ENCODE data around the gene IFNGR1.
"Not testable (repeated sequence)": the region's sequence is repeated elsewhere in the genome, so short reads cannot be mapped to it uniquely, and the experiment has no call there.

IFNGR1 gene

DNA sequence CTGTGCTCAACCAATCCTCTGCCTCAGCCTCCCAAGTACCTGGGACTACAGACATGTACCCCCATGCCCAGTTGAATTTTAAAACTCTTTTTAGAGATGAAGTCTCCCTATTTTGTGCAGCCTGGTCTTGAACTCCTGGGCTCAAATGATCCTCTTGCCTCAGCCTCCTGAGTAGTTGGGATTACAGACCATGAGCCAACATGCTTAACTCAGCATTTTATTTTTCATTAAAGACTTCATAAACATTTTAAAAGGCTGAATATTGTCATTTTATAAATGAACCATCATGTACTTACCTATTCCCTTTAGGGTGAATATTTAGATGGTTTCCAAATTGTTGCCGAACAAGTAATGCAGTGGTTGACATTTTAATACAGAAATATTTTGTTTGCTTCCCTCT lies 16.5 kb upstream of the IFNGR1 start:
- no peak for DNase-seq

DNA sequence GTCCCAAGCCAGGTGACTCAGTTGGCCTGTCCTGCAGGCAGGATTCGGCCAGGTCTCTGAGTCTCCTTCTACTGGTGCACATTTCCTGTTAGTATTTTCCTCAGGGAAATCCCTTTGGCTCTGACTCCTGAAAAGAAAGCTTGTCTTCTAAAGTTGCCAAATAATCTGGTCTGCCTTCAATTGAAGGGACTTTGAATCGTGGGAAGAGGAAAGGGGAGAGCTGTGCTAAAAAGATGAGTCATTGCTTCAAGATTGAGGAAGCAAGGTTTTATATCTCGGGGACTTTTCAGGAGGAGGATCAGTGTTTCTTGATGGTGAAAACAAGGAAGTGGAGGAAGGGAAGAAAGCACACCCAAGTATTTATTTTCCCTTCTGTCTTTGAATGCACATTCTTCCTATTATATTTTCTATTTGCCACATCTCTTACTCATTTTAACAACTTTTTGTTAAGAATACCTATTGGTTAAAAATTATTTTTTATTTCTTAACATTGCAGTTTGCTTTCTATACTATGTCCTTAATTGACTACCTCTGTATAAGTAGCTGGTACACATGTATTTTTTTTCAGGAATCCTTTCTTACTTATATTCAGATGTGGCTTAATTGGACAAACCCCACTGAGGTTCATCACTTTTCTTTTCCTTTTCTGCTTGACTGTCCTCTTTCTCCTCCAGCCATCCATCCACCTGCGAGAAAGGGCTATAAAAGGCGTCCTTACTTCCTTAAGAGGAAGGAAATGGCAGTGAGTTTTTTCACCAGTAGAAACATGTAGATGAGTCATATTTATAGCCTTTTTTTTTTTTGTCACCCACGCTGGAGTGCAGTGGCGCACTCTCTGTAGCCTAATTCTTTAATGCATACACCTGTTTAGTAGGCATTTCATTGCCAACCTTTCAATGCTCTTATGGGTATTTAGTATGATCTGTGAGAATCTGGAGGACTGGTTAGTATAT lies 15.0 kb upstream of the IFNGR1 start:
- DNase-seq: no peak

DNA sequence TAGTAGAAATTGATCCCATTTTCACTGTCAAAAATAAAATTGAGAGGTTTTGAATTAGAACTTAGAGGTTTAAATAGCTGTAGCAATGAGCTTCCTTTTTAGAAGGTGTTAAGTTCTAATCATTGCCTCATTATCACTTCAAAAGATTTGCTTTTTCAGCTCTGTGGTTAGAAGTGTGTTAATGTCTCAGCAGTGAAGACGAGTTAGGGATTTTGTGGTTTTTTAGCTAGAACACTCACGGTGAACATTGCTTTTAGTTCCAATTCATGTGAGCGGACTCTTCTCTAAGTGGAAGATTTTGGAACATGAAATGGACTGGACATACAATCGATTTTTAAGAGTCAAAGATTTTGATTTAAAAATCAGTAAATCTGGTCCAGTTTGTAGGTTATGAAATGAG lies 12.7 kb upstream of the IFNGR1 start:
- no peak for DNase-seq

DNA sequence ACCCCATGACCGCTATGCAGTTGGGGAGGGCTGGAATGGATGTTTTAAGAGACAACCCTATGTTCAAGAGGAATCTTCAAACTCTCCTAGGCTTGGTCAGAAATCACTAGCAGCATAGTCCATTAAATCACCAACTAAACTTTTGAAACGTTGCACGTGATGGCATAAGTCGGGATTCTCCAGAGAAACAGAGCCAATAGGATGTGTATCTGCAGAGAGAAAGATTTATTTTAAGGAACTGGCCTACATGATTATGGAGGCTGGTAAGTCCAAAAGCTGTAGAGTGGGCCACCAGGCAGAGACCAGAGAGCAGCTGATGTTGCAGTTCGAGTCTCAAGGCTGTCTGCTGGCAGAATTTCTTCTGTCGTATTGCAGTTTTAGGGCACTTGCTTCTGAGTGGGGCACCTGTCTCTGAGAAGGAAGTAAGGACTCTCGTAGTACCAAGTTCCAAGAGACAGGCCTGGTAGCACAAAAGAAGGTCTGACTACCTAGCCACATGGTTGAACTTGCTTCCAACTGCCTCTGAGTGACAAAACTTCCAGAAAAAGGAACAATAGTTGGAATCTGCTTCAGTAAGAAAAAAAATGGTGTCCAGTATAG lies 11.9 kb upstream of the IFNGR1 start:
- no peak for DNase-seq

DNA sequence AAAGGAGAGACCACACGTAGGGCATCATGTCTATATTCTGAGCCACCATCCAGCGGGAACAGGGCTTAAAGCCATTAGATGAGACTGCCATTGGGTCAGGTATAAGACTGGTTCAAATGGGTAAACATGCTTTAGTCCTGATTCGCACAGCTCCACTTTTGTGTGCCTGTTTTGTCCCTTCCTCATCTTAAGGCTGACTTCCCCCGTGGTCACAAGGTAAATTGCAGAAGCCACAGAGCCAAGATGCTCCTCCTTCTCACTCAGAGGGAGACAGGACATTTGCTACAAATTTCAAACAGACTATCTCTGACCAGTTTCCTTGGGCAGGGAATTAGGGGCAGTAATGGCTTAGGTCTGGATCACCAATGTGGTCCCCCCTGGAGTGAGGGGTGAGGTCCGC lies 11.4 kb upstream of the IFNGR1 start:
- no peak for DNase-seq

DNA sequence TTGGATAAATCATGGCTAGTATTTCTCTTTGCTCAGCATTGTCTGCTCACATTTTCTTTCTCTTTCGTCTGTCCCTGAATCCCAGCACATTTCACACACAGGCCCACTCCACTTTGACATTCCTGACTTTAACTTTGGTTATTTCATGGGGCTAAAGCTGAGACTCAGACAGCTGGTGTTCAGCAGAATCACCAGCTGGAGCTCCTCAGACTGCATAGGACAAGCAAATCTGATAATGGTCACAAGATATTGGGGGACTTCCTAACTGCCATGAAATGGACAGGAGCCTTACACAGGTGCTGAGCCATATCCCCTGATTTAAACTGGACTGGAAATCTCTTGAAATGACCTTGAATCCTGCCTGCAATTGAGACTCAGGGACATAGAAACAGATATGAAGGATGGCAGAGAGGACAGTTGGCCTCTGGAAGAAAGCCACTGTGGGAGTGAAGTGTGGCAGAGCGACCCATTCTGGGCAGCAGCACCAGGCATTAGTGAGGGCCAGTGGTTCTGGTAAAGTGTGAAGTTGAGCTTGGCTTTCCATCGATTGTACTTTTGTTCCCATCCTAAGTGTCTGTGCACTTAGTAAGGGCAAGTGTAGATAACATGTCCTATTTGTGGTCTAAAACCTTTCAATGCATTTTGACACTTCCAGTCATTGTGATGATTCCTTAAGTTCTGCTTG lies 10.0 kb upstream of the IFNGR1 start:
- DNase-seq: no peak

DNA sequence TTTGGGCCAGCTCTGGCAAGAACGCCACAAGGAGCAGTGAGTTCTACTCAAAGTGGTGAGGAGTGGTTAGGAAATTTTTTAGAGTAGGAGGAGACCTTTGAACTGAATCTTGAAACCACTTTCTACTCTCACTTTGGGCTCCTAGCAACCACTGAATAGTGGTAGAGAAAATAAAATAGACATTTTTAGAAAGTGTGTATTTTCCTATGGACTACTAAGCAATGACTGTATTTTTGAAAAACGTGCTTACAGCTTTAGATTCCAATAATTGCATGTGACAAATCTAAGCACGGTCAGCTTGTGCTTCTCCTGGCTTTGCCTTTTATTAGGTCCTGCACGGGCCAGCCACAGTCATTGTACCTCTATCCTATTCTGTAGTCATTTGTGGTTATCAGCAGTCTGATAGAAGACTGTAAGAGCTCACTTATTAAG lies 8.7 kb upstream of the IFNGR1 start:
- DNase-seq: no peak

DNA sequence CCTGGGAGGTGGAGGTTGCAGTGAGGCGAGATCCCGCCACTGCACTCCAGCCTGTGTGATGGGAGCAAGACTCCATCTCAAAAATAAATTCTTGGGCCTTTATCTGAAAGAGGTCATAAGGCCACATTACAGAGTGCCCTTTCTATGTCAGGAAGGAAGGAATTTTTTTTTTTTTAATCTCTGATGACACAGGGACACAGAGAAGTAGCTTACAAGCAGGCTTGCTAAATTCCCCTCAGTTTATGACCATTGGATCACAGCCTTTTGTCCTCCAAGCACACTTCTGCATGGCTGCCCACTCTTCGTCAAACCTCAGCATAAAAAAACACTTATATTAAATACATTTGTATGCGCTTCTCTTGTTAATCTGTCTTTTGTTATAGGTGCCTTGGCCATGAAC lies 7.5 kb upstream of the IFNGR1 start:
- DNase-seq: no peak

DNA sequence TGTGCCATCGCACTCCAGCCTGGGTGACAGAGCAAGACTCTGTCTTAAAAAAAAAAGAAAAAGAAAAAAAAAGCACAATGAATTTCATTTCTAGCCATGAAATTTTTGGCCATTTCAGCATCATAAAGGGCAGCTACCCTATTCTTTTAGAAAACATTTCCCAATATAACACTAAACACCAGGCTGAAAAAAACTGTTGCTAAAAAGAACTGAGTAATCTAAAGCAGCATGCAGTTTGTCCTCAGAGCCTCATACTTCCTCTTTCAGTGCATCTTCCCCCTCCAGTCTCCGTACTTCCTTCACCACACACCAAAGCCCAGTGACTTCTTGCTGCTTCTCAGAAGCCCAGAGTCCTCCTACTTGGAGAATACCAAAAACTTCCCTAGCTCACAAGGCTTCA lies 5.6 kb upstream of the IFNGR1 start:
- no peak for DNase-seq

DNA sequence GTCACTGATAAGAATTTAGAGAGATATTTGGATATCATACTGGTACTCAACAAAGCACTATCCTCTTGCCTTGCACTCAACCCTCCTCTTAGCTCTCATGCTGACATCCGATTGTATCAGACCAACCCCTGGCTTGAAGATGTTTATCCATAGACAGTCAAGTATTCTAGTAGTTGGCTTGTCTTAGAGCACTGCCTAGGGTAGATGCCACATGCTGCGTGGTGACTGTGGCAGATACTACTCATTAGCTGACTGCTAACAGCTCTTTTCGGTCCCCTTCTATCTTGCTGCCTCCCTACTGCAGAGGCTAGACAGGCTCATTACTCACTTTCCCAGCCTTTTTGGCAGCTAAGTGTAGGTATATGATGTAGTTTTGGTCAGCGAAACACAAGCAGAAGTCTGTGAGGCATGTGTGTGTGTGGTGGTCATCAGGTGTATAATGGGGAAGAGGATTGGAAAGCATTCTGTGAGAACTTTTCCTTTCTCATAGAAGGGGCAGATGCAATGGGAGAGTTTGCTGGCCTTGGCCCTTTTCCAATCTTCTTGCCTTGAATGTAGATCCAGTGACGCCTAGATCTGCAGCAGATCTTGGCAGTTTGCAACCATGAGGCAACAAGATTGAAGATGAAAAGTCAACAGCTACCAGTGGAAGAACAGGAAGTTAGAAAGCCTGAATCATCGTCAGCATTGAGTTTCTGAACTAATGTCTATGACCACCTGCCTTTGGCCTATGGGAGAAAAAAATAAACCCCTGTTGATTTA lies 4.4 kb upstream of the IFNGR1 start:
- no peak for DNase-seq

DNA sequence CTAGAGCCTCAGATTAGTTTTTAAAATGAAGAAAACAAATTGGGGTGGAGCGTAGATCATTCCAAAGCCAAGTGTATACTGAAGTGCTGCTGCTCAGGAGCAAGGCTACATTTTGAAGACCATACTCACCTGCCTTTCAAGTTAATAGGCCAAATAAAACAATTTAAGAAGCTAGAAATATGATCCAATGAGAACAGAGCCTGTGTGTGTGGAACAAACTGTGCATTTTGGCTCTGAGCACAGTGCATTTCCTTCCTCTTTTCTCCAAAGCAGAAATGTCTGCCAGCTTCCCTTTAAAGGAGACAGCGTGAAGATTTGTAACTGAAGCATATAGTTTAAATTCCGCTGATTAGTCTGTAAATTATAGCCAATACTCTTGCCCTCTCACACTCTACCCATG lies 3.2 kb upstream of the IFNGR1 start:
- no peak for DNase-seq

DNA sequence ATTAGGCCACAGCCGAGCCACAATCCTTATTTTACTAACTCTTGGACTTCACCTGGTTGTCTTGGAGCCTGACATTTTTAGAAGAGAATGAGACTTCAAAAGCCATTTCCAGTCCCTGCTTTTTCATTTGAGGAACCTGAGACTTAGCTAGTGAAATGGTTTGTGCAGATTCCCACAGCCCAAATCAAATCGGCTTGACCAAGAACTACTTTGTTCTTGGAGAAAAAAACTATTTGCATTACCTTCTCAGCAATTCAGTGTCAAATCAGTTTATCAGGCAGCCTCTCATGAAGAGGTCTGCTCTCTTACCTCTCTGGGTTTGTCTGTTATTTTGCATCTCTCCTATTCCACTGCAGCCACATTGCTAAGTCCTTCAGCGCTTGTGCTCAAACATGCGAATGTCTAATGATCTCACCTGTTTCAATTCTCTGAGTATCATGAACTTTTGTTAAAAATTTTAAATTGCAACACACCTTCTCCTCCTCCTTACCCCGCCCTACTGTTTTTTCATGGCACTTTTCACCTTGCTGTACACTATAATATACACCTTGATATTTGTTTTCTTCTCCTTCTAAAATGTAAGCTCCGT lies 573 bp upstream of the IFNGR1 start:
- DNase-seq: no peak

DNA sequence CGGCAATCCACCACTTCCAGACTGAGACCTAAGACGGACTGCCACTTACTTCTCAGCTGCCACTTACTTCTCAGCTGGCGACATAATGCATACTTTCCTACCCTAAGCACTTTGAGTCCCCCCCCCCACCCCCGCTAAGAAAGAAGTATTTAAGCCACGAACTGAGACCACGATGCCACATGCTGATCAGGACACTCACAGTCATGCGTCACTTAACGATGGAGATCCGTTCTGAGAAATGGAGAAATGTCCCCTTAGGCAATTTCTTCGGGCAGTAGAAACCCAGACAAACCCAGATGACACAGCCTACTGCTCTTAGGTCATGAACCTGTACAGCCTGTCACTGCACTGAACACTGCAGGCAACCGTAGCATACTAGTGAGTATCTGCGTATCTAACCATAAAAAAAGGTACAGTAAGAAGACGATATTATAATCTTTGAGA lies 690 bp downstream of the IFNGR1 start:
- peak; percentile 44 for DNase-seq

DNA sequence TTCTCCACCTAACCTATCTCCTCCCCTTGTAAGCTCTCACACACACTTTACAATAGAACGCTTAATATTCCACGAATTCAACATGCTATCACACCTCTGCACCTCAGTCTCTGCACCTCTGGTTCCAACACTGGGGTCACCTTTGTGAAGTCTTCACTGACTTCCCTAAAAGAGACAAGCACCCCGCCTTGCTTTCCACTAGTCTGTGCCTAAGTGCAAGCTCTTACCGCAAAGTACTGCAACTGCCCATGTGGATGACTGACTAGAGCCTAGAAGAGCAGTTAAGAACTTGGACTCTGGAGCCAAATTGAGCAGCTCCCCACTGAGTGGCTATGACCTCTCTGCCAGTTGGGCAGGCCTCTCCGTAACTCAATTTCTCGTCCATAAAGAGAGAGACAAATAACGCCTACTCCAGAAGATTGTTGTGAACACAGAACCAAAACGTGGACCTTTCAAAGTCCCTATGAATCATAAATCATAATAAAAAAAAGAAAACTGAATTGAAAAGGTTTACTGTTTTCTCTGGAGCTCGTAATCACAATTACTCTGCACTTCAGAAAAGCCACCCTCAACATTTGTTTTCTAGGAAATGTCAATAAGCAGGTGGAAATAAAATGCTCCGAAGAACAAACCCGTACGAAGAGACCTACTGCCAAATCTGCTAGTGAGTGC lies 1.2 kb downstream of the IFNGR1 start:
- DNase-seq: no peak

DNA sequence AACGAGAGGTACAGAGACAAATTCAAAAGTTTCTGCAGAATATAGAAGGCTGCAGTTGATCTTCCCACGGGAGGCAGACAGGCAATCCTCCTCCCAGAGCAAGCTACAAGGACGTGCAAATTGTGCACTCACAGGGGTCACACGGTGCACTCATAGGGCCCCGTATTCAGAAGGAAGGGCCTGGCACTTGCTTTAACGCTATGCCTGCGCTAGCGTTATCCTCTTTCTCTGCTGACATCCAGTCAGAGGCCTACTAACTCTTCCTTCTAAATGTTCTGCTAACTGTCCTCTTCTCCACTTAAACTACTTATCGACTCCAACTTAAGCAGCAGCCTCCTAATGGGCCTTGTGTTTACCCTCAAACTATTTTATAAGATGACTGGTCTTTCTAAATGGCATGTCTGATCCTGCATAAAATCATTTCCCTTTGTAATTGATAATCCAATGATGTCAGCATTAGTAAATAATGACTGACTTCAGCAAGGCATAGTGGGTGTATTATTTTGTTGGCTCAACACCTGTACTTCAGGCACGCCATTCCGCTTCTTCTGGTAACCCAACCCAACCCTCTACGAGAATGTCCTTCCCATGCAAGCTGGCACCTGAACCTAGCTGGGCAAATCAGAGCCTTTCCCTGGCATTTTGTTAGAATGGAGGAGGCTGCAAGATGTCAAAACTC lies 2.2 kb downstream of the IFNGR1 start:
- no peak for DNase-seq

DNA sequence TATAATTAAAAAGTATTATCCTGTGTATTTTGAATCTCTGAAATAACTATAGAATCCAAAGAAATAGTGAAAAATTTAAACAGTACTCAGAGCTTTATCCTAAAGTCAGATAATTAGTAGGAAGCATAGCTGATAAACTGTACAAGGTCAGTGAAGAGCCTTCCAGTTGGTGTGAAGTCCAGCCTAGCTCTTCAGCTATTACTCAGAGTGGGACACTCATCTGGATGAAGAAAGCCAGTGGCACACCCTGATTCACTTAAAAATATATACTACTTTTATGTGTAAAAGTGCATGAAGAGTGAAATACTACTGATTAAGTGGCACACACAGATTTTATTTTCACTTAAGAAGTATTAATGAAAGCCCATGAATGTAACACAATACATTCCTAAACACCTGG lies 3.1 kb downstream of the IFNGR1 start:
- DNase-seq: no peak

DNA sequence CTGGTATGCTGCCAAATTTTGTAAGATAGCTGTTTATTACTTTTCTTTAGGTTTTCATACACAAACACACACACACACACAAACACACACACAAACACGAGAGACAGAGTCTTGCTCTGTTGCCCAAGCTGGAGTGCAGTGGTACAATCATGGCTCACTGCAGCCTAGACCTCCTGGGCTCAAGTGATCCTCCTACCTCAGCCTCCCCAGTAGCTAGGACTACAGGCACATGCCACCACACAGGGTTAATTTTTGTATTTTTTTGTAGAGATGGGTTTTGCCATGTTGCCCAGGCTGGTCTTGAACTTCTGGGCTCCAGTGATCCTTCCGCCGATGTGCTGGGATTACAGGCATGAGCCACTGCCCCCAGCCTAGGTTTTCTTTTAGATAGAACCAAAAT lies 3.6 kb downstream of the IFNGR1 start:
- not testable (repeated sequence) for DNase-seq

DNA sequence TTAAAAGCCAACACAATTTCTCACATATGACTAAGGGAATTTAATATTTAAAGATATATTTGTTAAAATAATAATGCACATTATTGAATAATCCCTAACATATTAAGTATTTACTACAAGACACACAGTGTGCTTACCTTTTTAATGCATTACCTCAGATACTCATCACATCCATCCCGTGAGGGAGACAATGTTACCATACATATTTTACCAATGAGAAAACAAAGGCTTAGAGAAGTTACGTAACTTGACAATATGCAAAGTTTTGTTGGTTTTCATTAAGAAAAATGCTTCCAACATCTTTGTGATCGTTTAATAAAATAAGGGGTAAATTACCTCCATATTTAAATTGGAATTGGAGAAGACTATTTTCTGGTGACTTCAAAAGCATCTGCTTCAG lies 4.3 kb downstream of the IFNGR1 start:
- no peak for DNase-seq

DNA sequence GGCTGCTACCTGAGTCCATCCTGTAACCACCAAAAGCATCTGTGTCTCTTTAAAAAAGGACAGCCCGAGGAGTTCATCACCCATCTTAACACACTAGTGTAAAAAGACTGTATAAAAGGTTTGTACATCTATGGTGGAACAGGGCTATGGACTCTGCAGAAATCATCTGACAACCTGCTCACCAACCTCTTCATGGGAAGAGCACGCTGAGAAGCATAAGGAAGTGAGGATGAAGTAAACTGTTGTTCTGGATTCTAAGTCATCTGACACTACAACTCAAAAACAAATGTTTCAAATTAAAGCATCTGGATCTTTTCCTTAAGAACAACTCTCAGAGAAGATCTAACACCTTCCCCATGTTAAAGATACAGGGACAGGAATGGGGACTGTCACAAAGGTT lies 5.4 kb downstream of the IFNGR1 start:
- DNase-seq: no peak

DNA sequence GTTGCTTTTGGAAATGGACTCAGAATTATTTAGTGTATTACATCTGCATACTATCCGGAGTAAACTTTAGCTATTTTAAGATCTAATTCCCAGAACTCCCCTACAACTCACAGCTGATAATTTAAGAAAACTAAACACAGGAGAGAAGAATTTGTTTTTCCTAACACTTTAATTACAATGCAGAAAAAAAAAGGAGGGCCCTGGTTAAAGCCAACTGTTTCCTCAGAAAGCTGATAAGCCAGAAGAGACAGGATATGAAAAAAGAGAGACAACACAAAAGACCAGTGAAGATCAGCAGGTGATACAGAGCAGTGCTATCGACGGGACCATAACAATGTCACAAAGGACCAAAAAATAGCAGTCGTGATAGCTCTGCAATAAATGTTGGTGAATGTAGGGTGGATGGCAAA lies 5.8 kb downstream of the IFNGR1 start:
- DNase-seq: no peak

DNA sequence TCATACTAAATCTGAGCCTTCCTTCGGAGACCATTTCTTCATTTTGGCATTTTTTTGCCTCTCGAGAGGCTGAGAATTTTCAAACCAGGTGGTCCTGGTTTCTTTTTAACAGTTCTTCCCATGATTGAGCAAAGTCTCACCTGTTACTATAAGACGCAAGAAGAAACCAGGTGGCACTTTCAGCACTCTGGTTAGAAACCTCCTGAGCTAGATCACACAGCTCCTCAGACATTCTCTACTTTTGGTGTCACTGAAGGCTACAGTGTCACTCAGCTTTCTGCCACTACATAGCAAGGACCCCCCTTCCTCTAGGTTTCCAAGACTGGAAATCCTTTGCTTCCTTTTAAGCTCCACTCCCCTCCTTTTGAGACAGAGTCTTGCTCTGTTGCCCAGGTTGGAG lies 7.3 kb downstream of the IFNGR1 start:
- DNase-seq: no peak

DNA sequence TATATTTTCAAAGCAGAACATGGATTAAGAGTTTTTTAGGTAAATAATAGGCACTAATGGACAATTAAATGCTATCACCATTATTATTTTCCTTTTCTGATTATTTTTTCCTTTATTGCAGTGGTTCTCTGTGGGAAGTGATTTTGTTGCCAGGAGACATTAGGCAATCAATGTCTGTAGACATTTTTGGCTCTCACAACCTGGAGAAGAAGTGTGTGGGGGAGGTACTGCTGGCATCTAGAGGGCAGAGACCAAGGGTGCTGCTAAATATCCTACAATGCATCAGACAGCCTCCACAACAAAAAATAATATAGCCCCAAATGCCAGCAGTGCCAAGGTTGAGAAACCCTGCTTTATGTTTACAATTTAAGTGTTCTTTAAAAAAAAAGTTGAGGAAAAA lies 8.3 kb downstream of the IFNGR1 start:
- DNase-seq: no peak
